Right lobe of liver (tissue), 6 donors: ENCODE measurements around the gene RBM19. TPM values are rescaled to one million over a fixed set of nuclear protein-coding genes. Genes with fewer than 3 reads are reported as not detected.

Experiments used
- ATAC-seq, 4 donors: fragments of 200-7000 bp; cut with Tn5 transposase; one replicate each; pipeline ENCODE4 v1.9.1; 2020; ENCODE audit warnings: mild to moderate bottlenecking in 4 of 4, moderate library complexity in 4 of 4
- DNase-seq, 3 donors: peaks; one replicate each; pipeline ENCODE4 v3.0.0-alpha.2; 2020
- H3K27ac ChIP-seq, 3 donors: fragments of 200-600 bp; one replicate each; pipeline ENCODE4 v1.8.0; 2022
- H3K27me3 ChIP-seq, 2 donors: fragments of 200-600 bp; one replicate each; pipeline ENCODE4 v1.8.0; 2022
- H3K36me3 ChIP-seq, 4 donors: fragments of 200-600 bp; sonication (generic) in 1 of 4; one replicate each; pipeline versions ENCODE4 v1.5.1 to v1.8.0; 2017 to 2022; ENCODE audit warnings: control low read depth in 1 of 4
- H3K4me1 ChIP-seq, 4 donors: fragments of 200-600 bp; sonication (generic) in 1 of 4; one replicate each; pipeline versions ENCODE4 v1.5.1 to v1.8.0; 2017 to 2022; ENCODE audit warnings: control low read depth in 1 of 4
- H3K4me3 ChIP-seq, 3 donors: fragments of 200-600 bp; one replicate each; pipeline ENCODE4 v1.8.0; 2022
- H3K9me3 ChIP-seq, 4 donors: fragments of 200-600 bp; sonication (generic) in 1 of 4; one replicate each; pipeline versions ENCODE4 v1.5.1 to v1.8.0; 2017 to 2022; ENCODE audit warnings: control low read depth in 1 of 4
- POLR2A ChIP-seq: fragments of 450-650 bp; IDR thresholded peaks from one replicate; pipeline ENCODE4 v1.6.1; 2017; ENCODE audit warnings: antibody characterized with exemption, mild to moderate bottlenecking
- WGBS: methylation state at CpG from one replicate; pipeline ENCODE4 v1.1.6; 2018; ENCODE audit warnings: low coverage, low lambda C conversion rate; ENCODE audit not compliant: insufficient coverage; ENCODE audit errors: missing lambda C conversion rate; 5-methylcytosine and 5-hydroxymethylcytosine counted together
- intact Hi-C, 2 donors: fragments of 100-400 bp; cut with DNase I; formaldehyde crosslinking; loops; one replicate each; pipeline versions ENCODE4 v1.11.2 to v1.14.1; 2022
- total RNA-seq, 6 experiments: library from RNA; depleted of rRNA in 2 of 6; stranded (reverse); fragments of >200 nt in 2 of 6; fragmentation: NEBNext Ultra II Directional in 3 of 6; extraction: Animal tissue kit (Norgen Biotek cat#: 25700) in 3 of 6; gene quantifications; one replicate each; pipeline versions ENCODE4 v1.1.0 to v1.2.4, GENCODE V29; 2016 to 2023
- TF ChIP-seq, protein P1 (sequence below), 4 donors: fragments of 200-600 bp in 3 of 4; fragments of 450-650 bp in 1 of 4; IDR thresholded peaks; one replicate each; pipeline versions ENCODE4 v1.5.1 to v1.8.0; 2016 to 2022; ENCODE audit warnings: antibody characterized with exemption in 4 of 4, mild to moderate bottlenecking in 2 of 4
- donor health status: DM: no; HTN: yes; CAD: no.
- donor health status: DM: no; HTN: no; CAD: no.
- donor health status: DM: no; HTN: no; CAD: no.
- donor health status: DM: no; HTN: yes; CAD: no.
- donor health status: DM: no; HTN: yes; CAD: no.

The RBM19 gene
- total RNA-seq, 6 experiments from 2014 or later = 11.3 to 17.2 (median 14.2) TPM

DNA sequence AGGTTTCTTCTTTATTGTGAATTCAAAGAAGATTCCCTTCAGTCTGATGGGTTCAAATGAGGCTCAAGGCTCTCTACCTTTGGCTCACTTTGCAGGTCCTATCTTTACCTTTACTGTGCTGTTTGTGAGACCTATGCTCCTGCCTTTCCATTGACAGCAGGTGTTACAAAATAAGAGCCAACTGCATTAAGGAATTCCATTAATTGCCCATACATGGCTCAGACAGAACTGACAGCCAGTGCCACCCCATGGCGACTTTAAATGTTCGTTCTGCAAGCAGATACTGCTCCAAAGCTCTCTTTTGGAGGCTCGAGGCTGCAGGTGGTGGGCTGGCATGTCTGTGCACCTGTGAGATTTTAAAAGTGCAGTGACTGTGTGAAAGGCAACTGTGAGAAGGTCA, 44.7 kb downstream of the RBM19 start:
- TF ChIP-seq, protein P1, sequence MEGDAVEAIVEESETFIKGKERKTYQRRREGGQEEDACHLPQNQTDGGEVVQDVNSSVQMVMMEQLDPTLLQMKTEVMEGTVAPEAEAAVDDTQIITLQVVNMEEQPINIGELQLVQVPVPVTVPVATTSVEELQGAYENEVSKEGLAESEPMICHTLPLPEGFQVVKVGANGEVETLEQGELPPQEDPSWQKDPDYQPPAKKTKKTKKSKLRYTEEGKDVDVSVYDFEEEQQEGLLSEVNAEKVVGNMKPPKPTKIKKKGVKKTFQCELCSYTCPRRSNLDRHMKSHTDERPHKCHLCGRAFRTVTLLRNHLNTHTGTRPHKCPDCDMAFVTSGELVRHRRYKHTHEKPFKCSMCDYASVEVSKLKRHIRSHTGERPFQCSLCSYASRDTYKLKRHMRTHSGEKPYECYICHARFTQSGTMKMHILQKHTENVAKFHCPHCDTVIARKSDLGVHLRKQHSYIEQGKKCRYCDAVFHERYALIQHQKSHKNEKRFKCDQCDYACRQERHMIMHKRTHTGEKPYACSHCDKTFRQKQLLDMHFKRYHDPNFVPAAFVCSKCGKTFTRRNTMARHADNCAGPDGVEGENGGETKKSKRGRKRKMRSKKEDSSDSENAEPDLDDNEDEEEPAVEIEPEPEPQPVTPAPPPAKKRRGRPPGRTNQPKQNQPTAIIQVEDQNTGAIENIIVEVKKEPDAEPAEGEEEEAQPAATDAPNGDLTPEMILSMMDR (IDR thresholded peaks at IDR 0.05) = no peak
- TF ChIP-seq POLR2A = no peak
- H3K36me3 ChIP-seq = peaks cover 0 to 35% (median 10%) of the 10 kb centered on the region in 4 donors
- H3K4me1 ChIP-seq = no peaks in the 10 kb centered on the region
- no peaks in the 10 kb centered on the region for H3K9me3 ChIP-seq
- ATAC-seq = no peak
- WGBS = 84% methylated on average over 3 of the region's 3 CpGs
- intact Hi-C loops = no loop called here
- H3K27ac ChIP-seq = no peak overlapping the region
- no peaks in the 10 kb centered on the region for H3K27me3 ChIP-seq
- H3K4me3 ChIP-seq = no peak overlapping the region
- DNase-seq = no peak

DNA sequence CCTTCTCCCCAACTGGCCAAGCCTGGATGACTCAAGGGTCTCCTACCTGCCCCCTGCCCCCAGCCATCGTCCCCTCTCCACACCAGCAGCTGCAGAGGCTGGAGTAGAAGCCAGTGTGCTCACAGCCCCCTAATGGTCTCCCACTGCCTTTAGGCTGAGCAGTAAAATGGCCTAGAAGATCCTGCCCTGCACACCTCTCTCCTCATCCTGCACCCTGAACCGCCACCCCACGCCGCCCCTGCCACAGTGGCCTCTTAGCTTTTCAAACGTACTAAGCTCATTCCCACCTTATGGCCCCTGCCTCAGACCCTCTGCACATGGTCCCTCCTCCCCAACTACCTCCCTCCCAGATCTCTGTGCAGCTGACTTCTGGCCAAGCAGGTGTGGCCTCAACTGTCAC, 46.3 kb downstream of the RBM19 start:
- peaks cover 0 to 18% (median 5%) of the 10 kb centered on the region in 4 donors for H3K36me3 ChIP-seq
- H3K9me3 ChIP-seq = no peaks in the 10 kb centered on the region
- intact Hi-C loops = loop anchor here (10.0 kb wide), 1 partner anchor 455 kb away; no protein-coding TSS in a partner anchor
- TF ChIP-seq, protein P1 (IDR thresholded peaks at IDR 0.05) = no peak
- no peak for TF ChIP-seq POLR2A
- ATAC-seq (no peak), DNase-seq (no peak)
- H3K27ac ChIP-seq = no peak overlapping the region
- H3K27me3 ChIP-seq = no peaks in the 10 kb centered on the region
- H3K4me1 ChIP-seq = no peaks in the 10 kb centered on the region
- no peak overlapping the region for H3K4me3 ChIP-seq
- WGBS = 83% methylated on average over 4 of the region's 5 CpGs

DNA sequence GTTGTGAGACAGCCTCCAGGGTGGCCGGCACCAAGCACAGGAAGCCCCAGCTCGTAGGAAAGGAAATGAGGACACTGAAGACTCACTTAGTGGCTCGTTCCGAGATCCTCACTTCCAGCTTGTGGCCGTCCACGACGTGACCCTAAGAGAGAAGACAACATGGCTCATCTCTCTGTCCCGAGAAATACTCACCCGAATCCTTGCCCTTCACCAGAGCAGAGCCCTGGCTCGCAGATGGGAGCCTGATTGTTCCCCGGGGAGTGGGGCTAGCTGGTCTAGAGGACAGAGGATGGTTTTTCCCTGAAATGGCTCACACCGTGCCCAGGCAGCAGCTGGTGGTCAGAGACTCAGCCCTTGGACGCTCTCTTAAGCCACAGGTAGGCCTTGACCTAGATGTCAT, 47.8 kb downstream of the RBM19 start:
- intact Hi-C loops = loop anchor here (10.0 kb wide), 1 partner anchor 454 kb away; no protein-coding TSS in a partner anchor
- WGBS = 87% methylated on average over 7 of the region's 13 CpGs
- Histone ChIP-seq H3K4me3 (no peak overlapping the region), H3K27me3 (no peaks in the 10 kb centered on the region), H3K27ac (no peak overlapping the region), H3K9me3 (no peaks in the 10 kb centered on the region), H3K4me1 (no peaks in the 10 kb centered on the region), H3K36me3 (peaks cover 0 to 4% (median 1%) of the 10 kb centered on the region in 4 donors)
- no peak for TF ChIP-seq POLR2A
- TF ChIP-seq, protein P1 (IDR thresholded peaks at IDR 0.05) = no peak
- DNase-seq (no peak), ATAC-seq (no peak)

DNA sequence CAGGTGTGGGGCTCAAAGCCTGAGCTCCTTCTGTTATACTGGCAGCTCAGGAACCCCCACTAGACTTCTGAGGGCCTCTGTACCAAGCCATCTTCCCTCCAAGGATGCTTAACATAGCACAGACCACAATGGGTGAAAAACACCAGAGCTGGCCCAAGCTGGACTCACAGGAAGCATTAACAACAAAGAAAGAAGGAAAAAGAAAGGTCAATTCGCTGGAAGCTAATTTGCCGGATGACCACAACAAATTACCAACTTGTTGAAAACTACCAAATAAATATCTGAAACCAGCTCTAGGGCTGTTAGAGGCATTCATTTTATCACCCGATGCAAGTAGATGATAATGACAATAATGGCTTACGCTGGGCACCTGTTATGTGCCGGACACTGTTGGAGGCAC, 48.7 kb downstream of the RBM19 start:
- H3K4me3 ChIP-seq = no peak overlapping the region
- H3K4me1 ChIP-seq = no peaks in the 10 kb centered on the region
- DNase-seq (no peak), ATAC-seq (no peak)
- WGBS = 96% methylated on average over 5 of the region's 5 CpGs
- TF ChIP-seq, protein P1 (IDR thresholded peaks at IDR 0.05) = no peak
- no peak for TF ChIP-seq POLR2A
- no peaks in the 10 kb centered on the region for H3K27me3 ChIP-seq
- no peaks in the 10 kb centered on the region for H3K9me3 ChIP-seq
- no peak overlapping the region for H3K27ac ChIP-seq
- peaks cover 0 to 1% (median 0%) of the 10 kb centered on the region in 4 donors for H3K36me3 ChIP-seq
- intact Hi-C loops = loop anchor here (10.0 kb wide), 1 partner anchor 453 kb away; no protein-coding TSS in a partner anchor
